Measurements from ENCODE around the gene C1orf159. TPM values are rescaled to one million over a fixed set of nuclear protein-coding genes. Genes with fewer than 3 reads are reported as not detected.

Gene C1orf159
- total RNA-seq, 6 experiments from 2014 or later: 4.0 to 7.7 (median 6.4) TPM

- Histone ChIP-seq H3K4me3 (no peak overlapping the region), H3K9me3 (no peaks in the 10 kb centered on the region), H3K27me3 (peaks cover 0 to 20% of the 10 kb centered on the region in 2 donors), H3K27ac (no peak overlapping the region), H3K4me1 (peaks cover 0 to 15% (median 3%) of the 10 kb centered on the region in 4 donors), H3K36me3 (no peaks in the 10 kb centered on the region)
- intact Hi-C loops (cut with DNase I): loop anchor here in 1 of 2 donors (10.0 kb wide), 1 partner anchor 77 kb away; the partner anchor contains the start of gene PERM1
- ATAC-seq (no peak), DNase-seq (no peak)
- 16% methylated on average over 5 of the region's 18 CpGs for WGBS (ENCODE audit: insufficient coverage, low coverage, low lambda C conversion rate, missing lambda C conversion rate)
- no peak for TF ChIP-seq CTCF (IDR thresholded peaks at IDR 0.05)
- no peak for TF ChIP-seq POLR2A (IDR thresholded peaks at IDR 0.05)
Measured at GRCh38 chr1:1061682-1062345, 54.1 kb downstream of the C1orf159 start.

GRCh38 chr1:1060281-1061000, 55.4 kb downstream of the C1orf159 start:
- Histone ChIP-seq H3K27me3 (peaks cover 0 to 20% of the 10 kb centered on the region in 2 donors), H3K4me1 (peaks cover 0 to 15% (median 3%) of the 10 kb centered on the region in 4 donors), H3K36me3 (no peaks in the 10 kb centered on the region), H3K27ac (no peak overlapping the region), H3K9me3 (no peaks in the 10 kb centered on the region), H3K4me3 (peak overlapping the region in 1 of 3 donors; percentile 53)
- ATAC-seq (no peak), DNase-seq (no peak)
- 47% methylated on average over 17 of the region's 38 CpGs for WGBS (ENCODE audit: insufficient coverage, low coverage, low lambda C conversion rate, missing lambda C conversion rate)
- TF ChIP-seq CTCF (IDR thresholded peaks at IDR 0.05): no peak
- no peak for TF ChIP-seq POLR2A (IDR thresholded peaks at IDR 0.05)
- intact Hi-C loops (cut with DNase I): loop anchor here in 1 of 2 donors (10.0 kb wide), 1 partner anchor 76 kb away; the partner anchor contains the start of gene PERM1

GRCh38 chr1:1059494-1060280, 56.2 kb downstream of the C1orf159 start:
- ATAC-seq: peak; percentile 77 to 93 (median 84)
- peak overlapping the region; percentile 42 to 53 (median 53) for H3K4me3 ChIP-seq
- no peaks in the 10 kb centered on the region for H3K9me3 ChIP-seq
- WGBS (ENCODE audit: insufficient coverage, low coverage, low lambda C conversion rate, missing lambda C conversion rate): 6% methylated on average over 16 of the region's 69 CpGs
- peak; percentile 87 to 91 (median 90) for DNase-seq
- intact Hi-C loops (cut with DNase I): loop anchor here in 1 of 2 donors (10.0 kb wide), 1 partner anchor 75 kb away; the partner anchor contains the start of gene PERM1
- no peaks in the 10 kb centered on the region for H3K36me3 ChIP-seq
- H3K27me3 ChIP-seq: peaks cover 0 to 20% of the 10 kb centered on the region in 2 donors
- H3K4me1 ChIP-seq: peaks cover 0 to 15% (median 3%) of the 10 kb centered on the region in 4 donors
- no peak overlapping the region for H3K27ac ChIP-seq
- TF ChIP-seq CTCF (IDR thresholded peaks at IDR 0.05) (peak in 1 of 4 donors; percentile 28), POLR2A (IDR thresholded peaks at IDR 0.05) (peak; percentile 34)

- peaks cover 0 to 15% (median 3%) of the 10 kb centered on the region in 4 donors for H3K4me1 ChIP-seq
- DNase-seq (peak in 1 of 3 donors; percentile 57), ATAC-seq (peak in 3 of 4 donors; percentile 14 to 31 (median 24))
- intact Hi-C loops (cut with DNase I): no loop called here
- no peaks in the 10 kb centered on the region for H3K36me3 ChIP-seq
- no peaks in the 10 kb centered on the region for H3K9me3 ChIP-seq
- H3K4me3 ChIP-seq: peak overlapping the region; percentile 42 to 53 (median 53)
- H3K27me3 ChIP-seq: peaks cover 0 to 20% of the 10 kb centered on the region in 2 donors
- no peak for TF ChIP-seq POLR2A (IDR thresholded peaks at IDR 0.05)
- TF ChIP-seq CTCF (IDR thresholded peaks at IDR 0.05): peak in 3 of 4 donors; percentile 14 to 38 (median 38)
- WGBS (ENCODE audit: insufficient coverage, low coverage, low lambda C conversion rate, missing lambda C conversion rate): 14% methylated on average over 10 of the region's 48 CpGs
- no peak overlapping the region for H3K27ac ChIP-seq
Measured at GRCh38 chr1:1058921-1059493, 56.9 kb downstream of the C1orf159 start.

All from right lobe of liver (tissue), 6 donors.